Liver (tissue), 9 donors: ENCODE measurements around the gene TRIM36. TPM values are rescaled to one million over a fixed set of nuclear protein-coding genes. Genes with fewer than 3 reads are reported as not detected.

Experiments
- DNase-seq: peaks from one replicate; pipeline ENCODE4 v3.0.0-alpha.2; 2017; ENCODE audit warnings: low spot score
- H3K27ac ChIP-seq, 2 donors: one replicate each; pipeline ENCODE4 v1.7.0; 2013; ENCODE audit warnings: inconsistent platforms in 2 of 2, low read length in 2 of 2, control low read depth in 1 of 2, low read depth in 1 of 2, mild to moderate bottlenecking in 1 of 2
- H3K27me3 ChIP-seq, 4 donors: one replicate each; pipeline versions ENCODE4 v1.6.1 to v1.7.0; 2013; ENCODE audit warnings: low read length in 3 of 4, inconsistent platforms in 1 of 4, mild to moderate bottlenecking in 1 of 4, moderate library complexity in 1 of 4; ENCODE audit not compliant: control insufficient read depth in 4 of 4, insufficient read depth in 4 of 4
- H3K36me3 ChIP-seq, 4 donors: one replicate each; pipeline versions ENCODE4 v1.6.1 to v1.7.0; 2013; ENCODE audit warnings: low read length in 3 of 4, mild to moderate bottlenecking in 3 of 4, low read depth in 1 of 4, moderate library complexity in 1 of 4; ENCODE audit not compliant: control insufficient read depth in 4 of 4, insufficient read depth in 3 of 4
- H3K4me1 ChIP-seq, 4 donors: one replicate each; pipeline versions ENCODE4 v1.6.1 to v1.7.0; 2013; ENCODE audit warnings: low read length in 3 of 4, mild to moderate bottlenecking in 3 of 4, moderate library complexity in 1 of 4; ENCODE audit not compliant: control insufficient read depth in 4 of 4, insufficient read depth in 4 of 4
- H3K4me3 ChIP-seq, 3 donors: one replicate each; pipeline versions ENCODE4 v1.6.1 to v1.7.0; 2013; ENCODE audit warnings: low read length in 3 of 3, control low read depth in 1 of 3, low read depth in 1 of 3, mild to moderate bottlenecking in 1 of 3
- H3K9ac ChIP-seq, 2 donors: one replicate each; pipeline ENCODE4 v1.7.0; 2013; ENCODE audit warnings: low read length in 2 of 2, mild to moderate bottlenecking in 2 of 2, moderate library complexity in 2 of 2, control low read depth in 1 of 2, low read depth in 1 of 2
- H3K9me3 ChIP-seq, 4 donors: one replicate each; pipeline versions ENCODE4 v1.6.1 to v1.7.0; 2013; ENCODE audit warnings: low read length in 3 of 4; ENCODE audit not compliant: control insufficient read depth in 4 of 4
- EGR1 ChIP-seq, 2 donors: IDR thresholded peaks; 2 replicates each; pipeline ENCODE4 v1.6.1; 2016 to 2018; ENCODE audit warnings: antibody characterized with exemption in 2 of 2, low read depth in 2 of 2
- FOXA1 ChIP-seq: IDR thresholded peaks from 2 replicates; pipeline ENCODE4 v1.6.1; 2016; ENCODE audit warnings: antibody characterized with exemption
- FOXA2 ChIP-seq: IDR thresholded peaks from 2 replicates; pipeline ENCODE4 v1.6.1; 2016; ENCODE audit warnings: antibody characterized with exemption
- GABPA ChIP-seq, 2 donors: IDR thresholded peaks in 1 of 2; conservative IDR thresholded peaks in 1 of 2; 2 replicates each; pipeline ENCODE4 v1.6.1; 2016; ENCODE audit warnings: antibody characterized with exemption in 2 of 2, mild to moderate bottlenecking in 1 of 2, moderate library complexity in 1 of 2
- HNF4A ChIP-seq, 2 donors: conservative IDR thresholded peaks; 2 replicates each; pipeline ENCODE4 v1.6.1; 2016; ENCODE audit warnings: antibody characterized with exemption in 2 of 2, mild to moderate bottlenecking in 2 of 2
- HNF4G ChIP-seq: IDR thresholded peaks from 2 replicates; pipeline ENCODE4 v1.6.1; 2016; ENCODE audit warnings: antibody characterized with exemption
- JUND ChIP-seq, 2 donors: IDR thresholded peaks; 2 replicates each; pipeline ENCODE4 v1.6.1; 2016; ENCODE audit warnings: antibody characterized with exemption in 2 of 2
- MAX ChIP-seq: IDR thresholded peaks from 2 replicates; pipeline ENCODE4 v1.6.1; 2016; ENCODE audit warnings: antibody characterized with exemption
- NR2F2 ChIP-seq: IDR thresholded peaks from 2 replicates; pipeline ENCODE4 v1.6.1; 2016; ENCODE audit warnings: antibody characterized with exemption
- RAD21 ChIP-seq, 2 donors: IDR thresholded peaks; 2 replicates each; pipeline ENCODE4 v1.6.1; 2016; ENCODE audit warnings: antibody characterized with exemption in 2 of 2, mild to moderate bottlenecking in 2 of 2
- RXRA ChIP-seq, 2 donors: IDR thresholded peaks; 2 replicates each; pipeline ENCODE4 v1.6.1; 2017 to 2018; ENCODE audit warnings: antibody characterized with exemption in 2 of 2, mild to moderate bottlenecking in 1 of 2
- SP1 ChIP-seq: IDR thresholded peaks from 2 replicates; pipeline ENCODE4 v1.6.1; 2018; ENCODE audit warnings: antibody characterized with exemption, mild to moderate bottlenecking
- TAF1 ChIP-seq: conservative IDR thresholded peaks from 2 replicates; pipeline ENCODE4 v1.6.1; 2016; ENCODE audit warnings: antibody characterized with exemption, mild to moderate bottlenecking
- YY1 ChIP-seq: IDR thresholded peaks from 2 replicates; pipeline ENCODE4 v1.6.1; 2016; ENCODE audit warnings: antibody characterized with exemption, mild to moderate bottlenecking
- ZBTB33 ChIP-seq: IDR thresholded peaks from 2 replicates; pipeline ENCODE4 v1.6.1; 2016; ENCODE audit warnings: antibody characterized with exemption
- WGBS: extraction: QIAGEN DNeasy Blood & Tissue Kit; methylation state at CpG from one replicate; pipeline ENCODE4 v1.1.7; 2013; 5-methylcytosine and 5-hydroxymethylcytosine counted together
- polyA plus RNA-seq, 2 donors: library from polyadenylated mRNA; stranded (reverse) in 1 of 2; unstranded in 1 of 2; fragments of 200-250 nt in 1 of 2; fragments of >200 nt in 1 of 2; fragmentation: Nextera tagmentation in 1 of 2; extraction: Ambion mirVana in 1 of 2; gene quantifications; one replicate each; pipeline versions ENCODE4 v1.2.1 to v1.2.3, GENCODE V29; 2013 to 2015
- total RNA-seq, 2 donors: library from RNA; depleted of rRNA; stranded (reverse); fragments of >200 nt; gene quantifications; one replicate each; pipeline ENCODE4 v1.2.3, GENCODE V29; 2014
- TF ChIP-seq, protein P1 (sequence below): IDR thresholded peaks from 2 replicates; pipeline ENCODE4 v1.6.1; 2016; ENCODE audit warnings: antibody characterized with exemption, mild to moderate bottlenecking
- TF ChIP-seq, protein P2 (sequence below): fragments of 150-350 bp; IDR thresholded peaks from 2 replicates; pipeline ENCODE4 v1.5.1; 2017; ENCODE audit warnings: improper control_type of control experiment, low read depth, low read length; ENCODE audit not compliant: missing input control
- TF ChIP-seq, protein P3 (sequence below): IDR thresholded peaks from 2 replicates; pipeline ENCODE4 v1.6.1; 2016; ENCODE audit warnings: antibody characterized with exemption
- donor health status: healthy.
- donor health status: healthy.
- donor health status: healthy.
- donor health status: healthy.
- donor health status: healthy.

Gene TRIM36
- total and polyA plus RNA-seq, 4 donors = 0.16 to 0.47 (median 0.22) TPM

DNA sequence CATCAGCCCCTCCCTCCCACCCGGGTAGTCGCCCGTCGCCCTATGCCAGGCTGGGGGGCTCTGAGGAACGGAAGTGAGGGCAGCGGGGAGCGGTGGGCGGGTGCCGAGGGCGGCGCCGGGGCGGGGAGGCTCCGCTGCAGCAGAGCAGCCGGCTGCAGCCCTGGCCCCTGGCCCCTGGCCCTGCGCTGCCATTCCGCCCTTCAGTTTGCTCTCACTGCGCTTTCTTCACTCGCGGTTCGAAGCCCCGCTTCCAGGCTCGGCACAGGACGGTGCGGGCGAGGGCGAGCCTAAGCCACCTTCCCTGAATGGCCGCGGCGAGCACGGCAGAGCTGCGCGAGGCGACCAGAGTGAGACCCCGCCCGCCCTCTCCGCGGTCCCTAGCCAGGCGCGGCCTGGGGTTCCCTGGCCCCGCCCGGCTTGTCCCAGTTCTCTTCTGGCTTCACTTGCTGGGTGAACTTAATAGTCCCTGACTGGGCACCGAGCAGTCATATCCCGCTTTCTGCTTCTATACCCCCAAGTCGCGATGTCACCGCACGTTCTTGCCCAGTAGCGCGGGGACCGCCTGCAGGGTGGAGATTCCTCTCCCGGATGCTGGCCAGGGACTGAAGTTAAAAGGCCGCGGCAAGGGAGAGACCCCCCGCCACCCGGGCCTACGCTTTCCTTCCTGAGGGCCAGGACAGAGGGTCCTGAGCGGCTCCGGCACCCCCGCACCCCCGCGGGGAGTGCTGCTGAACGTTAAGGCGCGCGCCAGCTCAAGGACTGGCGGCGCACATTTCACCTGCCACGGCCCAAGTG, 623 bp upstream of the TRIM36 start:
- Histone ChIP-seq H3K36me3 (no peaks in the 10 kb centered on the region), H3K9ac (no peak overlapping the region), H3K27ac (no peak overlapping the region), H3K27me3 (no peaks in the 10 kb centered on the region), H3K4me3 (peak overlapping the region; percentile 61 to 82 (median 72)), H3K9me3 (no peaks in the 10 kb centered on the region), H3K4me1 (peaks cover 6 to 21% (median 14%) of the 10 kb centered on the region in 4 donors)
- no peak for TF ChIP-seq SP1
- TF ChIP-seq, protein P1, sequence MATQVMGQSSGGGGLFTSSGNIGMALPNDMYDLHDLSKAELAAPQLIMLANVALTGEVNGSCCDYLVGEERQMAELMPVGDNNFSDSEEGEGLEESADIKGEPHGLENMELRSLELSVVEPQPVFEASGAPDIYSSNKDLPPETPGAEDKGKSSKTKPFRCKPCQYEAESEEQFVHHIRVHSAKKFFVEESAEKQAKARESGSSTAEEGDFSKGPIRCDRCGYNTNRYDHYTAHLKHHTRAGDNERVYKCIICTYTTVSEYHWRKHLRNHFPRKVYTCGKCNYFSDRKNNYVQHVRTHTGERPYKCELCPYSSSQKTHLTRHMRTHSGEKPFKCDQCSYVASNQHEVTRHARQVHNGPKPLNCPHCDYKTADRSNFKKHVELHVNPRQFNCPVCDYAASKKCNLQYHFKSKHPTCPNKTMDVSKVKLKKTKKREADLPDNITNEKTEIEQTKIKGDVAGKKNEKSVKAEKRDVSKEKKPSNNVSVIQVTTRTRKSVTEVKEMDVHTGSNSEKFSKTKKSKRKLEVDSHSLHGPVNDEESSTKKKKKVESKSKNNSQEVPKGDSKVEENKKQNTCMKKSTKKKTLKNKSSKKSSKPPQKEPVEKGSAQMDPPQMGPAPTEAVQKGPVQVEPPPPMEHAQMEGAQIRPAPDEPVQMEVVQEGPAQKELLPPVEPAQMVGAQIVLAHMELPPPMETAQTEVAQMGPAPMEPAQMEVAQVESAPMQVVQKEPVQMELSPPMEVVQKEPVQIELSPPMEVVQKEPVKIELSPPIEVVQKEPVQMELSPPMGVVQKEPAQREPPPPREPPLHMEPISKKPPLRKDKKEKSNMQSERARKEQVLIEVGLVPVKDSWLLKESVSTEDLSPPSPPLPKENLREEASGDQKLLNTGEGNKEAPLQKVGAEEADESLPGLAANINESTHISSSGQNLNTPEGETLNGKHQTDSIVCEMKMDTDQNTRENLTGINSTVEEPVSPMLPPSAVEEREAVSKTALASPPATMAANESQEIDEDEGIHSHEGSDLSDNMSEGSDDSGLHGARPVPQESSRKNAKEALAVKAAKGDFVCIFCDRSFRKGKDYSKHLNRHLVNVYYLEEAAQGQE = no peak
- WGBS = 3% methylated on average over 69 of the region's 69 CpGs
- no peak for DNase-seq

GRCh38 chr5:115168829-115169486, 750 bp downstream of the TRIM36 start:
- H3K27me3 ChIP-seq = no peaks in the 10 kb centered on the region
- peak overlapping the region in 1 of 2 donors; percentile 12 for H3K9ac ChIP-seq
- H3K36me3 ChIP-seq = no peaks in the 10 kb centered on the region
- peaks cover 6 to 21% (median 14%) of the 10 kb centered on the region in 4 donors for H3K4me1 ChIP-seq
- H3K27ac ChIP-seq = peak overlapping the region in 1 of 2 donors; percentile 13
- DNase-seq = no peak
- peak overlapping the region; percentile 72 to 83 (median 82) for H3K4me3 ChIP-seq
- WGBS = 3% methylated on average over 41 of the region's 41 CpGs
- TF ChIP-seq GABPA (IDR thresholded peaks at IDR 0.05 in 1 of 2, conservative IDR thresholded peaks at IDR 0.05 in 1 of 2) (no peak), EGR1 (IDR thresholded peaks at IDR 0.05; ENCODE audit: low read depth in 2 of 2) (no peak), MAX (no peak), TAF1 (no peak), NR2F2 (no peak), YY1 (no peak), HNF4A (conservative IDR thresholded peaks at IDR 0.05) (no peak), HNF4G (no peak), RAD21 (IDR thresholded peaks at IDR 0.05) (no peak), SP1 (no peak), FOXA2 (no peak), FOXA1 (no peak), ZBTB33 (no peak), JUND (IDR thresholded peaks at IDR 0.05) (no peak), RXRA (IDR thresholded peaks at IDR 0.05) (no peak)
- TF ChIP-seq, protein P2, sequence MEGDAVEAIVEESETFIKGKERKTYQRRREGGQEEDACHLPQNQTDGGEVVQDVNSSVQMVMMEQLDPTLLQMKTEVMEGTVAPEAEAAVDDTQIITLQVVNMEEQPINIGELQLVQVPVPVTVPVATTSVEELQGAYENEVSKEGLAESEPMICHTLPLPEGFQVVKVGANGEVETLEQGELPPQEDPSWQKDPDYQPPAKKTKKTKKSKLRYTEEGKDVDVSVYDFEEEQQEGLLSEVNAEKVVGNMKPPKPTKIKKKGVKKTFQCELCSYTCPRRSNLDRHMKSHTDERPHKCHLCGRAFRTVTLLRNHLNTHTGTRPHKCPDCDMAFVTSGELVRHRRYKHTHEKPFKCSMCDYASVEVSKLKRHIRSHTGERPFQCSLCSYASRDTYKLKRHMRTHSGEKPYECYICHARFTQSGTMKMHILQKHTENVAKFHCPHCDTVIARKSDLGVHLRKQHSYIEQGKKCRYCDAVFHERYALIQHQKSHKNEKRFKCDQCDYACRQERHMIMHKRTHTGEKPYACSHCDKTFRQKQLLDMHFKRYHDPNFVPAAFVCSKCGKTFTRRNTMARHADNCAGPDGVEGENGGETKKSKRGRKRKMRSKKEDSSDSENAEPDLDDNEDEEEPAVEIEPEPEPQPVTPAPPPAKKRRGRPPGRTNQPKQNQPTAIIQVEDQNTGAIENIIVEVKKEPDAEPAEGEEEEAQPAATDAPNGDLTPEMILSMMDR = no peak
- TF ChIP-seq, protein P1 = no peak
- TF ChIP-seq, protein P3, sequence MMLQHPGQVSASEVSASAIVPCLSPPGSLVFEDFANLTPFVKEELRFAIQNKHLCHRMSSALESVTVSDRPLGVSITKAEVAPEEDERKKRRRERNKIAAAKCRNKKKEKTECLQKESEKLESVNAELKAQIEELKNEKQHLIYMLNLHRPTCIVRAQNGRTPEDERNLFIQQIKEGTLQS = no peak
- no peaks in the 10 kb centered on the region for H3K9me3 ChIP-seq
